Measurements from ENCODE around the gene BPIFB6.

The BPIFB6 gene

GRCh38 chr20:33016581-33017109, 14.8 kb upstream of the BPIFB6 start:
- no peak for DNase-seq (ENCODE audit: low spot score)

- no peak for DNase-seq (ENCODE audit: low spot score)
These were observed 13.9 kb upstream of the BPIFB6 start for GRCh38 chr20:33017542-33017941.

- no peak for DNase-seq (ENCODE audit: low spot score)
These were observed 13.1 kb upstream of the BPIFB6 start for GRCh38 chr20:33018169-33018931.

- DNase-seq (ENCODE audit: low spot score): no peak
These were observed 11.8 kb upstream of the BPIFB6 start for GRCh38 chr20:33019465-33020277.

- DNase-seq (ENCODE audit: low spot score): no peak
These were observed 10.9 kb upstream of the BPIFB6 start for GRCh38 chr20:33020278-33021161.

- no peak for DNase-seq (ENCODE audit: low spot score)
These were observed 9.6 kb upstream of the BPIFB6 start for GRCh38 chr20:33021879-33022278.

- DNase-seq (ENCODE audit: low spot score): no peak
These were observed 9.2 kb upstream of the BPIFB6 start for GRCh38 chr20:33022289-33022688.

GRCh38 chr20:33022694-33023438, 8.6 kb upstream of the BPIFB6 start:
- DNase-seq (ENCODE audit: low spot score): no peak

GRCh38 chr20:33023439-33024242, 7.8 kb upstream of the BPIFB6 start:
- no peak for DNase-seq (ENCODE audit: low spot score)

- no peak for DNase-seq (ENCODE audit: low spot score)
These were observed 7.2 kb upstream of the BPIFB6 start for GRCh38 chr20:33024243-33024560.

- DNase-seq (ENCODE audit: low spot score): no peak
These were observed 6.7 kb upstream of the BPIFB6 start for GRCh38 chr20:33024609-33025317.

- DNase-seq (ENCODE audit: low spot score): no peak
These were observed 6.1 kb upstream of the BPIFB6 start for GRCh38 chr20:33025318-33025876.

- DNase-seq (ENCODE audit: low spot score): no peak
These were observed 5.2 kb upstream of the BPIFB6 start for GRCh38 chr20:33026072-33026778.

- DNase-seq (ENCODE audit: low spot score): no peak
These were observed 4.4 kb upstream of the BPIFB6 start for GRCh38 chr20:33026779-33027759.

- DNase-seq (ENCODE audit: low spot score): no peak
These were observed 3.4 kb upstream of the BPIFB6 start for GRCh38 chr20:33027769-33028751.

- no peak for DNase-seq (ENCODE audit: low spot score)
These were observed 2.6 kb upstream of the BPIFB6 start for GRCh38 chr20:33028875-33029274.

- no peak for DNase-seq (ENCODE audit: low spot score)
These were observed 1.4 kb upstream of the BPIFB6 start for GRCh38 chr20:33030076-33030475.
